Smooth muscle cell of the brain vasculature (primary cell): ENCODE results near the gene GAS7.

Experiments
- DNase-seq: peaks from one replicate; pipeline ENCODE4 v3.0.0-alpha.2; 2012; ENCODE audit warnings: low read depth, low spot score

The GAS7 gene

DNA sequence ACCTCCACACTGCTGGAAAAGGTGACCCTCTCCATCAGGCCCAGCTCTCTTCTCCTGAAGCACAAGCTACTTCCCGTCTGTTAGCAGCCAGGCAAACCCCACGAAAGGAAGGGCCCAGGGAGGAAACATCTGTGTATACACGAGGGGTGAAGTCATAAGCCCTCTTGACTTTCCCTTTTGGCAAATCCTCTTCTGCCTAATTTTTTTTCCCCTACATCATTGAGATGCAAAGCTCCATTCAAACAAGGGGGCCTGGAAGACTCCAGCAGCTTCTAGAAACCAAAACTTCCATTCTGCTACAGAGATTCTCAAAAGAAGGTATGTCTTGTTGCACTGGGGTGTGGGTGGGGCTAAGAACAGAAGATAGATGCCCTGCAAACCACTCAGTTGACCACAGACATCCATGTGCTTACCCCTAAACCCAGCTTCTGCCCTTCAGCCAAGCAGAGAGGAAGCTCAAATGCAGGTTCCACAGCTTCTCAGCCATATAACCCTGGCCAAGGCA is 147.8 kb downstream of the GAS7 start:
- no peak for DNase-seq

DNA sequence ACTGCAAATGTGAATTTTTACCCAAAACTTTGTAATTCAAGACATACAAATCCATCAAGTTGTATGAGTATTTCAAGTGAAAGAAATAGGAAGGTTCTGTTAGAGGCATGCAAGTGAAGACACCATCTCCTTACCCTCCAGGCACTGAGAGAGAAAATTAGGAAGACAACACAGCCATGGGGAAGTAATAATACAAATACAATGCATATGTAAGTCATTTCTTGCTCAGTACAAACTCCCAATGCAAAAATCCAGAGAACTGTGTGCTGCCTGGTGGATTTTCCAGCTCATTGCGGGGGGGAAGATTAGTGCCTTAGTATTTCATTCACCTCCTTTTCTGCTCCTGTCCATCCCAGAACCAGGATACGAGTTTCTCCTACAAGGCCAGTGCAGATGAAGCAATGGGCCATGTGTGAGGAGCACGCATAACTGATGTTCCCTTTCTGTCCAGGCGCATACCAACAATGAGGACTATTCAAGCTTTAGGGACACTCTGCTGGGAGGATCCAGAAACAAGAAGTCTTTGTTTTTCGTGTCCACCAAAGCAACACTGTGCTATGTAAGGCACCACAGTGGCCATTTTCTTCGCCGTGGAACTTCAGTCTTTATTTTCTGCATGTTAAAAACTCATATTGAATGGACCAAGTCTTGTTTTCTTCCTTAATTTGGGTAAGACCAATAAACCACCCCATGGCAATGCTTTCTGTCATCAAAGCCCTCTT is 149.6 kb downstream of the GAS7 start:
- no peak for DNase-seq

DNA sequence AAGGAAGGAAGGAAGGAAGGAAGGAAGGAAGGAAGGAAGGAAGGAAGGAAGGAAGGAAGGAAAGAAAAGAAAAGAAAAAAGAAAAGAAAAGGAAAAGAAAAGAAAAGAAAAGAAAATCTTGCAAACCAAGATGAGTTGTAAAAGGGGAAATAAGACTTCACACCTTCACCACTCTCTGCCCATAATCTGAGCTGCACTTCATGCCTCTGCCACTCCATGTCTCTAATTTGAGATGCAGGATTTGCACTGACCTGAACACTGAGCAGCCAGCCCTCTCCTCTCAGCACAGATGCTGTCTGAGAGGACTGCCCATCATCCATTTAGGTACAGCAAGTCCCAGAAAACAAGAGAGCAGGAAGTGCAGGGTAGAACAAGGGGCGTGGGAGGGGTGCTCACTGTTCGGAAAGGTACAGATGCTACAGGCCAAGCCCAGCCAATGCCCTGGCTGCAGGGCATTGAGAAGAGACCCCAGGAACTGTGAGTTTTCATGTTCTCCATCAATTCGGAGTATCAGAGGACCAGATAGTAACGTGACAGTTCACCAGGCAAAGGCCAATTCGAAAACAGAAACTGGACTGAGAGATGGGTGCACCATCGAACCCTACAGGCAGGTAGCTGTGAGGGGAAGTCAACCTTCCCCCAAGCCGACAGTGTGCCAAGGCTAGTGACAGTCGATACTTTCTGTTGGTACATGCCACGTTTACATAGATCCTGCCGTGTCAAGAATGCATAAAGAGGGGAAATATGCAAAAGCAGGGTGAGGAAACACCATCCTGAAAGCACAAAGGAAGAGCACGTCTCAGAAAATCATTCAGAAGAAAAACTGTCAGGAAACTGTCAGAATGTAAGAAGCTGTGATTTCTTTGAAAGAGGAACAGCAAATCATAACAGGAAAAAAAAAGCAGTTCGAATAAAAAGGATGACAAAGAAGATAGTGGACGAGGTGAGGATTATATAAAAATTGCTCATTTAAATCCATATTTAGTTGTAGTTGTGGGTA is 151.3 kb downstream of the GAS7 start:
- no peak for DNase-seq

GRCh38 chr17:10045871-10046658 is 152.3 kb downstream of the GAS7 start:
- DNase-seq, result no peak

DNA sequence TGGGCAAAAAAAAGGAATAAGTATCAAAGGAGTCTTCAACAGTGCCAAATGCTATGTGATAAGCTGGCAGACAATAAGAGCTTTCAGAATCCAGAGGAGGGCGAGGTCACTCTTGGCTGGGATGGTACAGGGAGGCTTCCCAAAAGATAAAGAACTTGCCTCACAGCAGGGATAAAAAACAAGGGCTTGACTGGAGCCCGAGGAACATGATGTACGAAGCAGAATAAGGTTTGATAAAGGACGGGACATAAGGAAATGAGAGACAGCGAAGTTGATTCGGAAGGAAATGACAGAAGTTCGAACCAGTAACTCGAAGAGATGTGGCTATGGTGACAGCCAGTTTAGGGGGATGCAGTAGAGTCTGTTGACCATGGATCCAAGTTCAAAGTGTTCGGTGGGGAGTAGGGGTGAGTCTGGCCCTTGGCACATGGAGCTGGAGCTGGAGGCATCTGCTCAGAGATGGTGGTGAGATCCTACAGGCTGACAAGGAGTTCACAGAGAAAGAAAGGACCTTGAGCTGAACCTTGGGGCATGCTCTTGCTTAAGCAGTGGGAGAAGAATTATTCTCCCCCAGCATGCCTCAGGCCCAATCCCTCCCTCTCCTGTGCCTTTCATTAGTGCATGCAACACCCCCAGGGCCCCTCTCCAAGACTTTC is 155.7 kb downstream of the GAS7 start:
- DNase-seq, result no peak

- DNase-seq, result no peak
Measured at GRCh38 chr17:10041916-10042588, 156.4 kb downstream of the GAS7 start.

- no peak for DNase-seq
Measured at GRCh38 chr17:10041287-10041612, 157.2 kb downstream of the GAS7 start.

DNA sequence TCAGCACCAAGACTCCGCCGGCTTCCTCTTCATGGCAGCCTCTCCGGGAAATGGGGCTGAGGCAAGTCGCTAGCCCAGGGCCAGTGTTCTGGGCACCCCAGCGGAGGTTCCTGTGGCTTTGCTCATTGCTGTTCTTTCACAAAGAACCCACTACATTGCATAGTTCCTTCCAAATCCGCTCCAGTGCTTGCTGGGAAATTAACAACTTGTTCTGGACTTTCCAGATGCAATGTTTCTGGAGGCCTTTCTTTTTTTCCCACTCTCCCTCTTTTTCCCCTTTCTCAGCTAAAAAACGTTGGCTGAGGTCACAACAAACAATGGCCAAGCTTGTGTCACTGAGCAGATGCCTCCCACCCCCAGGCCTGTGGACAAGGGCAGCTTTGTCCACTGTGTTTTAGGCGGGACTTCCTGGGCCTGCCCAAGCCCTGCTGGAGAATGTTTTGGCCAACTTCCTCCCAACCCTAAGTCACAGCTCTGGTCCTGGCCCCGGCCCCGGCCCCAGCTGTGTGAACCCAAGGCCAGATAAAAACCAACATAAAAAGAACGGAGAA is 161.8 kb downstream of the GAS7 start:
- DNase-seq, result no peak

- no peak for DNase-seq
Measured at GRCh38 chr17:10035885-10036284, 162.5 kb downstream of the GAS7 start.

GRCh38 chr17:10034719-10035475 is 163.5 kb downstream of the GAS7 start:
- DNase-seq, result no peak

GRCh38 chr17:10033959-10034358 is 164.4 kb downstream of the GAS7 start:
- DNase-seq, result no peak

DNA sequence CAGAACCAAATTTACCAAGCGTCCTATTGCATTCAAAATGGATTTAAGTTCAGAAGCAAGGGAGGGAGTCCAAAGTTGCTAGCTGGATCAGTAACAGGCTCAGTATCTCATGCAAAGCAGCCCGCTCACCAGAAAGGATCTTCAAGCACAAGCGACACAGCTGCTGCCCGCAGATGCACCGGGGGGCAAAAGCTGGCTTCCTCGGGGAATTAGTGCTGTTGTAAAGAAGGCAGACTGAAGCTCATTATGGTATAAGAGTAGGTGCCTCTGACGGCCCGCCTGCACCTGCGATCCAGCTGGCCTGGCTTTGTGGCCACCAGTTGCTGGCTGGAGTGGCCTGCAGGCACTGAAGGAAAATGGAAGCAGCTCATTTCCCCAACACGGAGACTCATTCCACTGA is 165.0 kb downstream of the GAS7 start:
- DNase-seq, result no peak

DNA sequence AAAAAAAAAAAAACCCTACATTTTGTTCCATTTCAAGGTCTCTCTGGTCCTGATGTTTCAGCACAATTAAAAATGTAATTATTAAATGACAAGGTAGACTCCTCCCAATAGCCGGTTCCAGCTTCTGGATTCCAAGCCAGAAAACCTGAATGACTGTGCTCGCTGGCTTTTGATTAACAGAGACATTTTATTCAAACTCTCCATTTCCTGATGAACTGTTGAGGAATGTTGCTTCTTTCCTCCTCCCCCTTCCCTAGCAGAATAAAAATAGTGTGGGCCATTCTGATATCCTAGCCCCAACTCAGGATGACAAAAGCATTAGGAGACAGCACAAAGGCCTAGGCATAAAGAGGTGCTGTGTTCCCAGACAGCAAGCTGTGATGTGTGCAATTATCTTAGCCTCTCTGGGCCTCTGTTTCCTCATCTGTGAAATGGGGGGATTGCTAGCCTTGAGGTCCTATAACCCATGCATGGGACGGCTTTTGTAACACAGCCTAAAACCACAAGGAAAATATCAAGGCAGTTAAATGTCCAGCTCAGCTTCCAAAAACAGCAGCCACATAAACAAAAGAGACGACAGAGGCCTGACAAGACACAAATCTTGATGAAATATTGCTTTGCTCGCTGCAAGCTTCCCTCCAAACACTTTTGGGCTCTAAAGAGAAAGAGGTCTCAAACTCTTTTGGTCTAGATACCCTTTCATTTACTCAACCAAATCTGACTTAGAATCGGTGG is 166.1 kb downstream of the GAS7 start:
- no peak for DNase-seq

GRCh38 chr17:10031606-10032005 is 166.8 kb downstream of the GAS7 start:
- no peak for DNase-seq

- DNase-seq, result no peak
Measured at GRCh38 chr17:10031127-10031526, 167.3 kb downstream of the GAS7 start.

DNA sequence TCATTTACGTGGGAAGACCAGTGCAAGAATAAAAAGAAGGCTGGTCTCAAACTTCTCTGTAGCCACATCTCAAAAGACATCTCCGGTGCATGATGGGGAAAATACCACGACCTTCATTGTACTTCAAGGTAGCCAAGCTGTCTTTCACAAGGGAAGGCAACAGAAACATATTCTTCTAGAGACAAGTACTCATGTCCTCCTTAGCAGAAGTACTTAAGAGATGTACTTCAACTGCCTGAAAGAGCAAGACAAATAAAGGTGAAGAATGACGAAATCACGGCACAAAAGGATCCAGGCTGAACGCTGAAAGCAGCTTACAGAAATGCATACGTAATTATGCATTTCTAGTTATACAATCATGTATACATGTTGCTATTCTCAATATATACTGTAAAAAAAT is 169.3 kb downstream of the GAS7 start:
- DNase-seq, result no peak

DNA sequence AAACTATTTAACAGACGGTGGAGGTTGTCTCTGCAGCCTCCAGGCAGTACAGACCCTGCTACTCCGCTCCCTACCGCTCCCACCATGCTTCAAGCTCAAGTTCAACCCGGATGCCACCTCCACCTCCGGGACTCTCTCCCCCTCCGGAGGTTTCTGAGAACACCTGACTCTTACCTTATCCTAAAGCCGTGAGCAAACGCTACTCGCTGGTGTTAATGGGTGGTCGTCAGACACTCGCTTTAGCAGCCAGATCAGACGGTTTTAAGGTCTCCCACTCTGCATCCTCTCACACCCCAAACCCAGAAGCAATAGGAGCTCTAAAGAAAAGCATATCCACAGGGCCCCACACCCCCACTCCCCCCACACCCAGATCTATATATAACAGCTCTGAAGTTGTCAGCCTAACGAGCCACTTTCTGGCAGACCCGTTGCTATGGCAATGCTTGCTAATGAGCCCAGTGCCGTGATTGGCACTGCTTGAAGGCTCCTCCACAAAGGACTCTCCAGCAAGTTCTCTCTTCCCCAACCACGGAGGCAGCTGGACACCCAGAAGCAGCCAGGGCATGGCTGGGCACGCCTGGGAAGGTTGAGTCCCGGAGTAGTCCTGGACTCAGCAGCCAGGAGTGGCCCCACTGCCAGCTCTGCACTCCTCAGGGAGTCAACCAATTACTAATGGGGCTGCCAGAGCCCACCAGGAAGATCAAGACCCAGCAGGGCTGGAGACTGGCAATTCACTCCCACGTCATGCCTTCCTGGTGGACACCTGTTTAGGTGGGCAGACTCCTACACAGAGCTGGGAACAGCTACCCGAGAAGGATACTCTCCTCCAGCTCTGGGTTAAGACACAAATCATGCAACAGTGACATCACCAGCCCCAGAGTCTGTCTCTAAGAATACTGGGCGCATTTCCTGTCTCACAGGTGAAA is 172.2 kb downstream of the GAS7 start:
- no peak for DNase-seq

DNA sequence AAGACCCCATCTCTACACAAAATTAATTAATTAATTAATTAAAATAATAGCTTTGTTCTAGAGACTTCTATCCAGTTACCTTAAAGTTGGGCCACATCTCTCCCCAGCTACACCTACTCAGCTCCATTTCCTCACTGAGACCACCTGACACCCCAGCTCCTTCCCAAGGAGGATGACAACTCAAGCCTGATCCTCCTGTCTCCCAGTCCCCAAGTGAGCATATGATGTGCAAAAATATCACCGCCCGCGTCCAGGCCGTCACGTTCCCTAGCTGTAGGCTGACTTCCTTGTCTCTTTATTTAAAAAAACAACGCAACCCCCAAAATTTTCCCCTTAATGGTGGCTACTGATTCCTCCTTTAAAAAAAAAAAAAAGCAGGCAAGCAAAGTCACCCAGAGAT is 173.2 kb downstream of the GAS7 start:
- DNase-seq, result no peak
